Left lung (tissue), 10 donors: ENCODE data around the gene VWA2. TPM values are rescaled to one million over a fixed set of nuclear protein-coding genes. Genes with fewer than 3 reads are reported as not detected.

Experiments used
- ATAC-seq: fragments of 200-7000 bp; cut with Tn5 transposase; one replicate; pipeline ENCODE4 v1.9.1; 2020; ENCODE audit warnings: moderate library complexity
- DNase-seq, 4 donors: peaks; one replicate each; pipeline ENCODE4 v3.0.0-alpha.2; 2013 to 2020
- H3K27ac ChIP-seq, 2 donors: fragments of 200-600 bp; sonication (generic) in 1 of 2; one replicate each; pipeline versions ENCODE4 v1.5.0 to v1.8.0; 2020 to 2021
- H3K27me3 ChIP-seq, 2 donors: fragments of 200-600 bp; sonication (generic) in 1 of 2; one replicate each; pipeline versions ENCODE4 v1.5.0 to v1.8.0; 2020 to 2021
- H3K36me3 ChIP-seq, 2 donors: fragments of 200-600 bp; sonication (generic) in 1 of 2; one replicate each; pipeline versions ENCODE4 v1.5.0 to v1.8.0; 2020 to 2021
- H3K4me1 ChIP-seq, 2 donors: fragments of 200-600 bp; one replicate each; pipeline ENCODE4 v1.8.0; 2021
- H3K4me3 ChIP-seq, 2 donors: fragments of 200-600 bp; sonication (generic) in 1 of 2; one replicate each; pipeline versions ENCODE4 v1.5.0 to v1.8.0; 2020 to 2021; ENCODE audit warnings: mild to moderate bottlenecking in 1 of 2
- H3K9me3 ChIP-seq, 2 donors: fragments of 200-600 bp; sonication (generic) in 1 of 2; one replicate each; pipeline versions ENCODE4 v1.5.0 to v1.8.0; 2020 to 2021
- intact Hi-C, 2 donors: fragments of 100-400 bp; cut with DNase I; formaldehyde crosslinking; loops; one replicate each; pipeline versions ENCODE4 v1.11.2 to v1.14.2; 2022
- polyA plus RNA-seq, 6 donors: library from polyadenylated mRNA; unstranded; fragments of 120-200 nt; gene quantifications; one replicate each; pipeline ENCODE4 v1.2.1, GENCODE V29; 2013; ENCODE audit not compliant: insufficient read length in 6 of 6
- total RNA-seq, 2 donors: library from RNA; stranded (reverse); fragmentation: NEBNext Ultra II Directional; extraction: Animal tissue kit (Norgen Biotek cat#: 25700); gene quantifications; one replicate each; pipeline ENCODE4 v1.2.1, GENCODE V29; 2021
- TF ChIP-seq, protein P1 (sequence below), 2 donors: fragments of 200-600 bp; sonication (generic) in 1 of 2; IDR thresholded peaks; one replicate each; pipeline versions ENCODE4 v1.5.0 to v1.8.0; 2021; ENCODE audit warnings: antibody characterized with exemption in 2 of 2
- donor health status: DM: no; HTN: yes; CAD: no.
- donor health status: DM: no; HTN: no; CAD: no.

VWA2 gene
- total and polyA plus RNA-seq, 8 donors, result 9.5 to 31.4 (median 27.6) TPM

DNA sequence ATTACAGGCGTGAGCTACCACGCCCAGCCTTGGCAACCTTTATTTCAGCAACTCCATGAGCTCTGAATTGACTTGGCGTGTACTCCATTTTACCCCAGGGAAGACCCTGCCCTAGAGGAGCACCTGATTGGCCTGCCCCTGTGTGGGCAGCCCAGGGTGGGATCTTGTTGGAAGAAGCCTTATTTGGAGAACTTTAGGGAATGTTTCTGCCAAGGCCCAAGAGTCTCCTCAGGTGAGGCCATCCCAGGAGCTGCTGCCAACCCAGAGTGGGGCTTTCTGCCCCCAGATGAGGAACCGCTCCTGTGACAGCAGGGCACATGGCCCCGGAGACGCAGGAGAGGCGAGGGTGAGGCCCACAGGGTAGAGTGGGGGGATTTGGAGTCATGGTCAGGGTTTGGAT is 42.0 kb downstream of the VWA2 start:
- Histone ChIP-seq H3K27ac (no peak overlapping the region), H3K4me1 (no peaks in the 10 kb centered on the region), H3K9me3 (no peaks in the 10 kb centered on the region), H3K4me3 (no peak overlapping the region), H3K36me3 (no peaks in the 10 kb centered on the region), H3K27me3 (no peaks in the 10 kb centered on the region)
- DNase-seq, result no peak
- no peak for ATAC-seq
- intact Hi-C loops, result no loop called here
- TF ChIP-seq, protein P1, sequence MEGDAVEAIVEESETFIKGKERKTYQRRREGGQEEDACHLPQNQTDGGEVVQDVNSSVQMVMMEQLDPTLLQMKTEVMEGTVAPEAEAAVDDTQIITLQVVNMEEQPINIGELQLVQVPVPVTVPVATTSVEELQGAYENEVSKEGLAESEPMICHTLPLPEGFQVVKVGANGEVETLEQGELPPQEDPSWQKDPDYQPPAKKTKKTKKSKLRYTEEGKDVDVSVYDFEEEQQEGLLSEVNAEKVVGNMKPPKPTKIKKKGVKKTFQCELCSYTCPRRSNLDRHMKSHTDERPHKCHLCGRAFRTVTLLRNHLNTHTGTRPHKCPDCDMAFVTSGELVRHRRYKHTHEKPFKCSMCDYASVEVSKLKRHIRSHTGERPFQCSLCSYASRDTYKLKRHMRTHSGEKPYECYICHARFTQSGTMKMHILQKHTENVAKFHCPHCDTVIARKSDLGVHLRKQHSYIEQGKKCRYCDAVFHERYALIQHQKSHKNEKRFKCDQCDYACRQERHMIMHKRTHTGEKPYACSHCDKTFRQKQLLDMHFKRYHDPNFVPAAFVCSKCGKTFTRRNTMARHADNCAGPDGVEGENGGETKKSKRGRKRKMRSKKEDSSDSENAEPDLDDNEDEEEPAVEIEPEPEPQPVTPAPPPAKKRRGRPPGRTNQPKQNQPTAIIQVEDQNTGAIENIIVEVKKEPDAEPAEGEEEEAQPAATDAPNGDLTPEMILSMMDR (IDR thresholded peaks at IDR 0.05), result no peak

DNA sequence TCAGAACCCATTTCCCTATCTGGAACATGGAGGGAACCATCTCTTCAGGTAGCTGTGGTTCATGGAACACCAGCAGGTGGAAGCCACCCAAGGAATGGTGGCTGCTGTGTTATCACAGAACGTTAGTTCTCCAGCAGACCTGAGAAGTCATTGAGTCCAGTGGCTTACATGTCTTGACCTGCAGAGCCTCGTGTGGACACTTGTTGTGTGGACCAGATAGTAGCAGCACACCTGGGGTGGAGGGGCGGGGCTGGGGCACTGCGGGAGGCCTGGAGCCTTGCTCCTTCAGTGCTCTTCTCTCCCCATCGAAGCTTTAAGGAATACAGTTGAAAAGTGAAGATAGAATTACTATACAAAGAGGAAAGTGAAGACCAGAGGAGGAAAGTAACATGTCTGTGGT is 42.4 kb downstream of the VWA2 start:
- no peak overlapping the region for H3K27ac ChIP-seq
- ATAC-seq (no peak), DNase-seq (no peak)
- H3K4me3 ChIP-seq, result no peak overlapping the region
- H3K36me3 ChIP-seq, result no peaks in the 10 kb centered on the region
- intact Hi-C loops, result no loop called here
- no peaks in the 10 kb centered on the region for H3K4me1 ChIP-seq
- TF ChIP-seq, protein P1 (IDR thresholded peaks at IDR 0.05), result no peak
- no peaks in the 10 kb centered on the region for H3K27me3 ChIP-seq
- no peaks in the 10 kb centered on the region for H3K9me3 ChIP-seq

DNA sequence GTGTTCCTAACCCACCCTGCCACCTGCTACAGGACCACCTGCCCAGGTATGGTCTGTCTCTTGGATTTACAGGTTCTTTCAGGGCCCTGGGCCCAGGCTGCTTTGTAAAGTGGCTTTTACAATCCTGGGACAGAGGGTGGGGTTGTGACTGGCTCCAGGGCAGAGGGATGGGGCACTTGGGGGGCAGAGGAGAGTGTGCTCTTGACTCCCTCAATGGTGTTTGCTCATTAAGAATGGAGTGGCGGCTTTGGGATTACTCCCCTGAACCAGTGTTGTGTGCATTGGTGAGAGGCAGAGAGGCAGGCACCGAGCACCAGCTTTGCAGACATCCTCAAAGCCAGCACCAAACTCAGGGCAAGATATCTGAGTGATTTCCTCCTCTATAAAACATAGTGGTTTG is 43.5 kb downstream of the VWA2 start:
- ATAC-seq (peak; percentile 77), DNase-seq (no peak)
- H3K4me1 ChIP-seq, result no peaks in the 10 kb centered on the region
- H3K9me3 ChIP-seq, result no peaks in the 10 kb centered on the region
- no peak overlapping the region for H3K27ac ChIP-seq
- no peak overlapping the region for H3K4me3 ChIP-seq
- TF ChIP-seq, protein P1 (IDR thresholded peaks at IDR 0.05), result no peak
- H3K36me3 ChIP-seq, result no peaks in the 10 kb centered on the region
- H3K27me3 ChIP-seq, result no peaks in the 10 kb centered on the region
- intact Hi-C loops, result no loop called here

DNA sequence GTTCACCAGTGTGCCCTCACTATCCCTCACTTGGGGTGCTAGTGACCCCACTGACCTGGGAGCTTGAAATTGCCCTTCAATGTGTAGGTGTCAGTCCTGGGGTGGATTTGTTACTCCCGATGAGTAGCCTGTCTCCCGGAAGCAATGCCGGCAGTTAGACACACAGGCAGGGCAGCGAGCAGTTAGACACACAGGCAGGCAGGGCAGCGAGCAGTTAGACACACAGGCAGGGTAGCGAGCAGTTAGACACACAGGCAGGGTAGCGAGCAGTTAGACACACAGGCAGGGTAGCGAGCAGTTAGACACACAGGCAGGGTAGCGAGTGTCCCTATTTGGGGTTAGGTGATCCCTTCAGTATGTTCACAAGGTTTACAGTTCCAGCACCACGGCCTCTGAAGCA is 44.0 kb downstream of the VWA2 start:
- DNase-seq, result no peak
- TF ChIP-seq, protein P1 (IDR thresholded peaks at IDR 0.05), result no peak
- H3K27ac ChIP-seq, result no peak overlapping the region

DNA sequence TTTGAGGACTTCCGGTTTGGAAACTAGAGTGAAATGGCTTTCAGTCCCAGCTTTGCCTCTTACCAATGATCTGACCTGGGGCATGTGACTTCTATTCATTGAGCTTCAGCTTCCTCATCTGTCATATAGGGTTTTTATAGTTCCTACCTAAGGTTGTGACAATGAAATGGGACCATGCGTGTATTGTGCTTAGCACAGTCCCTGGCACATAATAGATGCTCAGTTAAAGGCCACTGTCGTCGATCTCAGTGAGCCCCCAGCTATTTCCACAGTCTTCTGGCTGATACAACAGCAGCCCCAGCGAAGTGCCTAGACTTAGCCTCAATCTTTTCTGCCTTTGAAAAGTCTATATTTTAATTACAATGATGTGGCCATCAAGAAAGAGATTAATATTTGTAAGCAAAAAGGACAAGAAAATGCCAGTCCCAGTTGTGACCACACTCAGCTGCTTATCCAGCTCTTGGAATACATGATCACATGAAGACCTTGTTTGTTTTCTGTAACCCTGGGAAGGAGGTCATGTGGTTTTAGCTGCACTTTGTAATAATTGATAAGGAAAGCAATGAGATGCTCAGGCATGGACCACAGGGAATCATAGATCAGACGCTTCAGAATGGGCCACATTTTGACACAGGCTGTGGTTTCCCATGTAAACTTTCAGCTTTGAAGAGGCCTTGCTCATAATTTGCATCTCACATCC is 44.6 kb downstream of the VWA2 start:
- no peaks in the 10 kb centered on the region for H3K27me3 ChIP-seq
- no peaks in the 10 kb centered on the region for H3K4me1 ChIP-seq
- H3K27ac ChIP-seq, result no peak overlapping the region
- no peaks in the 10 kb centered on the region for H3K36me3 ChIP-seq
- intact Hi-C loops, result no loop called here
- ATAC-seq, result no peak
- no peaks in the 10 kb centered on the region for H3K9me3 ChIP-seq
- H3K4me3 ChIP-seq, result no peak overlapping the region
- TF ChIP-seq, protein P1 (IDR thresholded peaks at IDR 0.05), result no peak
- DNase-seq, result no peak

More for the DNA sequence above, 44.0 kb downstream of the VWA2 start:
- Histone ChIP-seq H3K4me1 (no peaks in the 10 kb centered on the region), H3K9me3 (no peaks in the 10 kb centered on the region), H3K4me3 (no peak overlapping the region), H3K36me3 (no peaks in the 10 kb centered on the region), H3K27me3 (no peaks in the 10 kb centered on the region)
- intact Hi-C loops, result no loop called here
- ATAC-seq, result no peak
